ENCODE results near the gene NECTIN2.
A peak's percentile ranks its signal among the peaks of the same experiment; 100 is the strongest.

Gene NECTIN2

GRCh38 chr19:44845612-44846454, at the start of gene NECTIN2:
Gene NECTIN2, plus strand, starts transcription at chr19:44846297. Its CDS starts 229 bp downstream, at chr19:44846526.
- peak; percentile 93 for DNase-seq

GRCh38 chr19:44796701-44797115, 49.4 kb upstream of the NECTIN2 start:
- DNase-seq: no peak

DNA sequence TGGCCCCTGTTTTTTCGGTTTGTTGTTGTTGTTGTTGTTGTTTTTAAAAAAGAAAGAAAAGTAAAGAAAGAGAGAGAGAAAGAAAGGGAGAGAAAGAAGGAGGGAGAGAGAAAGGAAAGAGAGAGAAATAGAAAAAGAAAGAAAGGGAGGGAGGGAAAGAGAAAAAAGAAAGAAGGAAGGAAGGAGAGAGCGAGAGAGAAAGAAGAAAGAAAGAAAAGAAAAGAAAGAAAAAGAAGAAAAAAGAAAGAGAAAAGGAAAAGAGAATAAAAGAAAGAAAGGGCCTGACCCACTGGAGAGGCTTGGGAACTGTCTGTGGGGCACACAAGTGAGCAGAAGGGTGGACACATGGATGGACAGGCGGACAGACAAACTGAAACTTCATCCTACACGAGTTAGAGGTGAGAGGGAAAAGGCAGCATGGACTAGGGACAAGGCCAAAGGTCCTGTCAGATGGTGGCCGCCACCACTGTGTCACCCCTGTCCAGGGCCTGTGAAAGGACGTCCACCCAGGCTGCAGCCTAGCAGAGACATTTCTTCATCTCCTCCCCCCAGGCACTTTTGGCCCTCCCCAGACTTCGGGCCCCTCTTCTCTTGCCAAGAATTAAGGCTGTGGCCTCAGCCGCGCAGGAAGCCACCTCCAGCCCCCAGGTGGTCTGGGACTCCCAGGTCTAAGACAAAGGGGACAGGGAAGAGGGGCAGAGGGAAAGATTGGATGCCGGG, 46.3 kb upstream of the NECTIN2 start:
- DNase-seq: no peak

DNA sequence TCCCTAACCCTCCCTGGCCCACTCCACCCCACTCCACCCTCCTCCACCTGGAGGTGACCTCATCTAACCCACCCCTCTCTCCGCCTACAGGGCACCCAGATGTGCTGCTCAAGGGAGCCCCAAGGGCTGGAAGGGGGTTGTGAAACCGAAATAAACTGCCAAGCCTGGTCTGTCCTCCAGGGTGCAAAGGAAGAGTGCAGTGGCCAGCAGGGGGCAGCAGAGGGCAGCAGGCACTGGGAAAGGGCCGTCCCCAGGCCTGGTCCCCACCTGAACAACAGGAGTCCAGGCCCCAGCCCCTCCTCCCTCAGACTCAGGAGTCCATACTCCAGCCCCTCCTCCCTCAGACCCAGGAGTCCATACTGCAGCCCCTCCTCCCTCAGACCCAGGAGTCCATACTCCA, 45.6 kb upstream of the NECTIN2 start:
- peak; percentile 85 for DNase-seq

DNA sequence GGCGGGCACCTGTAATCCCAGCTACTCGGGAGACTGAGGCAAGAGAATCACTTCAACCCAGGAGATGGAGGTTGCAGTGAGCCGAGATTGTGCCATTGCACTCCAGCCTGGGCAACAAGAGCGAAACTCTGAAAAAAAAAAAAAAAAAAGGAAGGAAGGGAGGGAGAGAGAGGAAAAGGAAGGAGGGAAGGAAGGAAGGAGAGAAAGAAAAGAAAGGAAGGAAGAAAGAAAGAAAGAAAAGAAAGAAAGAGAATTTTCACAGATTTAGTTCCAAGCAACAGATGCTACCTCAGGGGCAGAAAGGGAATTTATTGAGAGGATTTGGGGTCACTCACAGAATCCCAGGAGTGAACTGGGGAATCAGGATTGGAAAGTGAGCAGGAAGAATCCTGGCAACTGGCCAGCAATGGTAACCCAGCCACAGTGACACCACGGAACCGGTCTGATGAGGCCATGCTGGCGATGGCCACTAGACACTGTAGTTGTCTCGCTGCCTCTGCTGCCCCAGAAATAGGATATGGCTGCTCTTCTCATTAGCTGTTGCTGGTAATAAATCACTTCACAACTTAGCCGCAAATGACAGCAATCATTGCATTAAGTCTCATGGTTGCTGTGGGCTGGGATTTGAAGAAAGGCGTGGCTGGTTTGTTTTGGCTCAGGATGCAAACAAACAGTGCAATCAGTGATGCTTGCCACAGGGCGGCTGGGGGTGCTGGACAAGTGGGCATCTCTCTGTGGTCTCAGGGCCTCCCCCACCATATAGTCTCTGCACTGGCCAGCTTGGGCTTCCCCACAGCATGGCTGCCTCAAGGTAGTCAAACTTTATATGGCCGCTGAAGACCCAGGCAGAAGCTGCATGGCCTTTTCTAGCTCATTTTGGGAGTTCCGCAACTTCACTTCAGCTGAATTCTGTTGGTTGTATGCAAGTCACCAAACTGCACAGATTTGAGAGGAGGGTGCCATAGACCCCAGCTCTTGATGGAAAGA, 42.4 kb upstream of the NECTIN2 start:
- peak; percentile 63 for DNase-seq

- DNase-seq: no peak
Measured at GRCh38 chr19:44806291-44806690, 39.8 kb upstream of the NECTIN2 start.

DNA sequence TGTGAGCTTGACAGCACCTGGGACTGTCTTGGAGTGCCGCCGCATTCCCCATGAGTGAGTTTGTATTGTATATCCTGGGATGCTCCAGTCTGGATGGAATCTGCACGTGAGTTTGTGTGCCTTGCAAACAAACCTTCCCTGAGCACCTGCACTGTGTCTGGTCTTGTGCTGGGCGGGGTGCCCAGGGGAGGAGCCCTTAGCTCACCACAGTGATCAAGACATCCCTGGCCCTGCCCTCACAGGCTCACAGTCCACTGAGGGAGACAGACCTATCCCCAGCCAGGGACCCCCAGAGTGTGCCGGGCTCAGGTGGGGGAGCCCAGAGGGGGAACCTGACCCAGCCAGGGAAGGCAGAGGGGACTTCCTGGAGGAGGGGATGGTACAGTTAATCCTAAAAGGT, 38.9 kb upstream of the NECTIN2 start:
- no peak for DNase-seq

GRCh38 chr19:44807652-44808462, 38.2 kb upstream of the NECTIN2 start:
- no peak for DNase-seq

DNA sequence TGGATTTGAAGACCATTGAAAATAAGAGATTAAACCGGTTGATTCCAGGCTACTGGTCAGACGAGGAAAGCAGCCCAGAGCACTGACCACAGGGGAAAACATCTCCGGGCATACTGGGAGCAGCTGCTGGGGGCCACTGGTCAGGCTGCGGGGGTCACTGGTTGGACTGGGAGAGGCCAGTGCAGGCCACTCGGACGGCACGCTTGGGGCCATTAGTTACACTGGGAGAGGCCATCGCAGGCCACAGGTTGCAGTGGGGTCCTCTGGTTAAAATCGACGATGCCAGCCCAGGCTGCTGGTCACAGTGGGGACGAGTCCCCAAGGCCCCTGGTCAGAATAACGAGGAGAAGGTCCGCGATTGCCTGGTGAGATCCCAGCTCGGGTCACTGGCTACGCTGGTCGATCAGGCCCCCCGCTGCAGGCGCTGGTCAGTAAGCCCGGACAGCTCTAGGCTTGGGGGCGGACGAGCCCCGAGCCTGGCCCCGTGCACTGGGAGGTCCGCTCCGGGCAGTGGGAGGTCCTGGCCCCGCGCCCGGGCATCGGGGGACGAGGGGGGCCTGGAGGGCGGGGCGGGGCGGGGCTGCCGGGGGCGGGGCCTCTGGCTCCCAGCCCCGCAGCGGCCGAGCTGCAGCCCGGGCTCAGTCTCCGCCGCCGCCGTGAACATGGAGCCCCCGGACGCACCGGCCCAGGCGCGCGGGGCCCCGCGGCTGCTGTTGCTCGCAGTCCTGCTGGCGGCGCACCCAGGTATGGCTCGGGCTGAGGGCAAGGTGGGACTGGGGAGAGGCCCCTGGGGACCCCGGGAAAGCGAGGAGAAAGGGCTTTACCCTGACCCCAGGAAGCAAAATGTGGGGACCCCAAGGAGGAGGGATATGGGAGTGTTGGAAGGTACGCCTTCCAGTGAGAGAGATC, 37.4 kb upstream of the NECTIN2 start, which contains the start of gene BCAM:
BCAM (plus strand) TSS at position 641 of the 909 bp plus-strand sequence; CDS start at position 663, 22 bp downstream.
- no peak for DNase-seq

DNA sequence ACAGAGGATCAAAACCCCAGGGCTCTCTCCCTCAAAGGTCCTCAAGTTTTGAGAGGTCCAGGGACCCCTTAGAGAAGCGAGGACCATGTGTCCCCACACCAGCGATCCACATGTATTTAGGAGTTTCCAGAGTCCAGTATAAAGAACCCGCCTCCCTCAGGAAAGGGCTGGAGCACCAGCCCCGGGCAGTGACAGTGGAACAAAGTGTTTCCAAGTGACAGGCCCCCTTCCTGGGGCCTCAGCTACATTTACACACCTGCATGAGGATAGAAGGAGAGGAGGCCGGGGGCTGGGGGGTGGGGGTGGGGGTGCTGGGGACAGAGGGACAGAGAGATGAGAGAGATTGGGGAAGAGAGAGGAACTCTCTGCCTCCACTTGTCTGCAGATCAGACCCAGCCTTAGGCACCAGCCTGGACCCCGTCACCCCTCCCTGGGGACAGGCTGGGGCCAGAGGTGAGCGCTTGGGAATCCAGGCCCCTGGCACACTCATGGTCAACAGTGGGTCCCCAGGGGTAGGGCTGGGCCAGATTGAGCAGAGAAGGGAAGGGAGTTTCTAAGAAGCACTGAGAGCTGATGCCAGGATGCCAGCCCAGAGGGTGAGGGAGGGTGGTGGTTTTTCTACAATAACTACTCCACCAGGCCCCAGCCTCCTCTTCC, 36.4 kb upstream of the NECTIN2 start:
- DNase-seq: no peak

DNA sequence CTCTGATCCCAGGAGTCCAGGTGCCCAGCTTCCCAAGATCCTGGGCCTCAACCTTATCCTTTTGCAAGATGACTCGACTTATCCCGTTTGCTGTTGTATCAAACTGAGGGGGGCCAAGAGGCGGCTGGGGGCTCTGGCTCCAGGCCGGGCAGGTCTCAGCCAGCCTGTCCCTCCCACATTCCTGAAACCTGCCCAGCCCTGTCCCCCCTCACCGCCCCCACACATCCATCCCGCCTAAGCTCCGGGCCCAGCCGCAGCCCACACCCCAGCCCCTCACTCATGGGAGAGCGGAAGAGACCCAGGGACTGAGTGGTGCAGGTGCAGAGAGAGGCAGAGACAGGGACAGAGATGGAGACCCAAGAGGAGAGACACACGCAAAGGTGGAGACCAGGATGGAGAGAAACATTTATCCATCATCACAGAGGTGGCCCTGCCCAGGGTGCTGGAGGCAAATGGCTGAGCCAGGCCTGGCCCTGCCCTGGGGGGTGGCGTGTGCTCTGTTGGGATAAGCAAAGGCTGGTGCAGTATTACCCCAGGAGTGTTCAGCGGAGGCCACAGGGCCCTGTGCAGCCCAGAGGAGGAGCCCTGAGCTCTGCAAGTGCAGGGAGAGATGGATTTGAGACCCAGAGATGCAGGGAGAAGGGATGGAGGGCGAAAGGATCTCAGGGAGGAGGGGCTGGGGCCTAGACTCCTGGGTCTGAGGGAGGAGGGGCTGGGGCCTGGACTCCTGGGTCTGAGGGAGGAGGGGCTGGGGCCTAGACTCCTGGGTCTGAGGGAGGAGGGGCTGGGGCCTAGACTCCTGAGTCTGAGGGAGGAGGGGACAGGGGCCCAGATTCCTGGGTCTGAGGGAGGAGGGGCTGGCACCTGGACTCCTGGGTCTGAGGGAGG, 35.6 kb upstream of the NECTIN2 start:
- no peak for DNase-seq

DNA sequence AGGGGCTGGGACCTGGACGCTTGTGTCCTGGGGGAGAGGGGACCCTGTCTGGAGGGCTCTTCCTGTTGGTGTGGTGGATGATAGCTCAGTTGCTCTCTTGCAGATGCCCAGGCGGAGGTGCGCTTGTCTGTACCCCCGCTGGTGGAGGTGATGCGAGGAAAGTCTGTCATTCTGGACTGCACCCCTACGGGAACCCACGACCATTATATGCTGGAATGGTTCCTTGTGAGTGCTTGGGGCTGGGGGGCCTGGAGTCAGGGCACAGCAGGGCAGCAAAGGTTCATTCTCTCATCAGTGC, 35.0 kb upstream of the NECTIN2 start:
- DNase-seq: no peak

- no peak for DNase-seq
Measured at GRCh38 chr19:44812142-44812718, 33.9 kb upstream of the NECTIN2 start.

DNA sequence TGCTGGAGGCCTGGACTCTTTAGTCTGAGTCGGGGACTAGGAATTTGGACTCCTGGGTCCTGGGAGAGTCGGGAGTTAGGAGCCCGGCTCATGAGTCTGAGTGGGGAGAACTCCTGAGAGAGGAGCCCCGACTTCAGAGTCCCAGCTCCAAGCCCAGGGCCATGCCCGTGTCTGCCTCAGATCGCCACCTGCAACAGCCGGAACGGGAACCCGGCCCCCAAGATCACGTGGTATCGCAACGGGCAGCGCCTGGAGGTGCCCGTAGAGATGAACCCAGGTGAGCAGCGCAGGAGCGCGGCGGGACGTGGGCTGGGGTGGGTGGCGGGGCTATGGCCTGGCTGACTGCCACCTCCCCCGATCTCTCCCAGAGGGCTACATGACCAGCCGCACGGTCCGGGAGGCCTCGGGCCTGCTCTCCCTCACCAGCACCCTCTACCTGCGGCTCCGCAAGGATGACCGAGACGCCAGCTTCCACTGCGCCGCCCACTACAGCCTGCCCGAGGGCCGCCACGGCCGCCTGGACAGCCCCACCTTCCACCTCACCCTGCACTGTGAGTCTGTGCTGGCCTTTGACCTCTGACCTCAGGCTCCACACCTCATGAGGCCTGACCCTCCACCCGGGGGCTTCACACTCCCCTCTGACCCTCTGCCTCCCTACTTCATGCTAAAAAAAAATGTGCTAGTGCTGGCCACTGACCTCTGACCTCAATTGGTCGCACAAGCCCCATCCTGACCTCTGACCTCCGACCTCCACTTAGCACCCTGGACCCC, 32.8 kb upstream of the NECTIN2 start:
- DNase-seq: no peak

GRCh38 chr19:44813841-44814470, 32.1 kb upstream of the NECTIN2 start:
- DNase-seq: no peak

DNA sequence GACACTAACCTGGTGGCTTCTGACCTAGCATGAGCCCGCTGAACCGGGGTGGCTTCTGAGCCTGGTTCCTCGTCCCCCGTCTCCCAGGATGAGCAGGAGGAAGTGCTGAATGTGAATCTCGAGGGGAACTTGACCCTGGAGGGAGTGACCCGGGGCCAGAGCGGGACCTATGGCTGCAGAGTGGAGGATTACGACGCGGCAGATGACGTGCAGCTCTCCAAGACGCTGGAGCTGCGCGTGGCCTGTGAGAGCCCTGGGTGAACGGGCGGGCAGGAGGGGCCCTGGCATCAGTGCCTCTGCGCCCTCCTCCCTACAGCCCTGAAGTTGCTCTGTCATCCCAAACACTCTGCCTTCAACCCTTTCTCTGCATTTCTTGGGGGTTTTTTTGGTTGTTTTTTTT, 31.6 kb upstream of the NECTIN2 start:
- DNase-seq: peak; percentile 24

DNA sequence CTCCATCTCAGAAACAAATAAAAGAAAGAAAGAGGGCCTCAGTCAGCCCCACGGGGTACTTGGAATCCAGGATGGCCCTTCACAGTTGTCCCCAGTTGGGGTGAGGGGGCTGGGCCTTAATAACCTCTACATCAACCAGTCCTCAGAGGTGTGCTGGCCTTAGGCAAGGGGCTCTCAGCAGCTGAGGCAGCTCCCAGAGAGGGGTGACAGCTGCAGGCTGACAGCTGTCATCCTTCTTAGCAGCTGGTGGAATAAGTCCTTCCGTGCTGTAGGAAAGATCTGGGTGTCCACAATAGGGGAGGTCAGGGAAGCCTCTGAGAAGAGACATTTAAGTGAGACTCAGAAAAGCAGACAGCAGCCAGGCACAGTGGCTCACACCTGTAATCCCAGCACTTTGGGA, 29.8 kb upstream of the NECTIN2 start:
- DNase-seq: no peak

Data from MV-4-11 (cell line).